ENCODE data around the gene PRG3.
"Not testable (repeated sequence)": the region's sequence is repeated elsewhere in the genome, so short reads cannot be mapped to it uniquely, and the experiment has no call there.

The PRG3 gene

GRCh38 chr11:57407941-57408475 is 27.1 kb upstream of the PRG3 start:
- no peak for DNase-seq

- DNase-seq = no peak
Observed at GRCh38 chr11:57407010-57407920, 26.3 kb upstream of the PRG3 start.

- DNase-seq = no peak
Observed at GRCh38 chr11:57406337-57406904, 25.5 kb upstream of the PRG3 start.

- DNase-seq = no peak
Observed at GRCh38 chr11:57405271-57405860, 24.4 kb upstream of the PRG3 start.

GRCh38 chr11:57403802-57404147 is 22.8 kb upstream of the PRG3 start:
- DNase-seq = no peak

- DNase-seq = not testable (repeated sequence)
Observed at GRCh38 chr11:57403003-57403801, 22.3 kb upstream of the PRG3 start.

GRCh38 chr11:57402188-57403002 is 21.4 kb upstream of the PRG3 start:
- DNase-seq = no peak

GRCh38 chr11:57399972-57400578 is 19.1 kb upstream of the PRG3 start:
- DNase-seq = no peak

GRCh38 chr11:57399221-57399620 is 18.3 kb upstream of the PRG3 start:
- DNase-seq = no peak

GRCh38 chr11:57397394-57397990 is 16.5 kb upstream of the PRG3 start:
- no peak for DNase-seq

GRCh38 chr11:57396744-57397143 is 15.8 kb upstream of the PRG3 start:
- DNase-seq = no peak

GRCh38 chr11:57395905-57396623 is 15.1 kb upstream of the PRG3 start:
- no peak for DNase-seq

GRCh38 chr11:57394203-57394965 is 13.4 kb upstream of the PRG3 start:
- no peak for DNase-seq

GRCh38 chr11:57392763-57393105 is 11.8 kb upstream of the PRG3 start:
- DNase-seq = no peak

GRCh38 chr11:57392066-57392762 is 11.3 kb upstream of the PRG3 start:
- no peak for DNase-seq

- DNase-seq = no peak
Observed at GRCh38 chr11:57391539-57391938, 10.6 kb upstream of the PRG3 start.

GRCh38 chr11:57391111-57391510 is 10.2 kb upstream of the PRG3 start:
- DNase-seq = no peak

GRCh38 chr11:57390535-57390934 is 9.6 kb upstream of the PRG3 start, which contains the start of gene PRG2:
Gene PRG2 (minus strand): TSS chr11:57390650. CDS start chr11:57389944, 706 bp downstream.
- no peak for DNase-seq
